HG03558 (cell line): ENCODE results near the gene VPS39.

ENCODE experiments used
- ATAC-seq: cut with Tn5 transposase; IDR thresholded peaks from one replicate; pipeline ENCODE4 v1.9.1; 2021; ENCODE audit warnings: moderate number of reproducible peaks; ENCODE audit not compliant: unreplicated experiment; ENCODE audit errors: extremely low read depth

Gene VPS39

DNA sequence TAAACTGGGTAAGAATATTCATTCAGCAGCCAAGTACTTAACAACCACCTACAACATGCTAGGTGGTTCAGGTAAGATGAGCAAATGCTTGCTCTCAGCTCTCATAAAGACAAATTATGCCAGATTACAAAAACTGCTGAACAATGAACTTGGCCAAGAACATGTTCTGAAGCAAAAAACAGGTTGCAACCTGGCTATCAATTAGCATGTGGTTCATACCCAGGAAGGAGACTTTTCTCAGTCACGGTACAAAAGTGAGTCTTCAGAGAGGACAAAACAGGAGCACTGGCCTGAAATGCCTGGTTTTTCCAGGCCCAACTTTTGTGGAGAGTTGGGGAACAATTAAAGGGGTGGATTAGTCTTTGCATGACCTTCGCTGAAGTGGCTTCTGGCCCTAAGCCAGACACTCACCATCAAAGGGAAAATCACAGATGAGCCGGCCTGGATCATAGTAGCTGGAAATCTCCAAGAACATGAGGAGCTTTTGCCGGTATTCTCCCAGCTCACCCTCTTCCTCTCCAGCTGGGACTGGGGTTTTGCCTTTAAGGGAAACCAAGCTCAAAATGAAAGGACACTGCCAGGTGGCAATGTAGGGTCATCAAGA is 44.1 kb downstream of the VPS39 start:
- no peak for ATAC-seq

DNA sequence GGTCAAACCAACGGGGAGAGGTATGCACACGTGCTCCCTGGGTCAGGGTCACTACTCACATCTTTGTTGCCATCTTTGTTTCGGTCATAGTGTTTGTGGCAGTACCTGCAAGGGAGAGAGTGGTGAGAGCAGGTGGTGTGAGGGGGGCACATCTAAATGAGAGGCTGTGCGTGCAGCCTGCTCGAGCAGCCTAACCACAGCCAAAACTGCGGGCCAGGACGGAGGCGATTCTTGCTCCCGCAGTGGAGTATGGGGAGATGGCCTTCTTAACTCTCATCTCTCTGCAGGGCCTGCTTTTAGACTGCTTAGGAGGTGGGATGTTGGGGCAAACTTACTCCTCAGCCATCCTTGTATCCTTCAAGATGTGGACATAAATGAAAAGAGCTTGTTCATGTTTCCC is 44.8 kb downstream of the VPS39 start:
- ATAC-seq: no peak

DNA sequence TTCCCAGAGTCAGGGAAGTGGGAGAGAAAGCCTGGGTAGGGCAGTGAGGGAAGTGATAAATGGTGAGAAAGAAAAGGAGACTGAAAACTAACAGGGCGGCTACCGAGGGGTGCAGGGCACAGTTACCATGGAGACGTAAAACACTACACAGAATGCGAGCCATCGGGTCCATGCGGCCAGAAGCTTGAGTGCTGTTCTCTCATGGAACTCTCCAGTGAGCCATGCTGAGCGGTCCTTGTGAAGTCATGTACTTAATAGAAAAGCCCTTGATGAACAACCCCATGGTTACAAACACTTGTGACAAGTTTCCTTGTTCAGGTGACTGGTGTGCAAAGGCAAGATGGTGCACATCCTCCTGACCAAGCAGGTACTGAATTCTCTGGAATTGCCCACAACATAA is 48.0 kb downstream of the VPS39 start:
- no peak for ATAC-seq

DNA sequence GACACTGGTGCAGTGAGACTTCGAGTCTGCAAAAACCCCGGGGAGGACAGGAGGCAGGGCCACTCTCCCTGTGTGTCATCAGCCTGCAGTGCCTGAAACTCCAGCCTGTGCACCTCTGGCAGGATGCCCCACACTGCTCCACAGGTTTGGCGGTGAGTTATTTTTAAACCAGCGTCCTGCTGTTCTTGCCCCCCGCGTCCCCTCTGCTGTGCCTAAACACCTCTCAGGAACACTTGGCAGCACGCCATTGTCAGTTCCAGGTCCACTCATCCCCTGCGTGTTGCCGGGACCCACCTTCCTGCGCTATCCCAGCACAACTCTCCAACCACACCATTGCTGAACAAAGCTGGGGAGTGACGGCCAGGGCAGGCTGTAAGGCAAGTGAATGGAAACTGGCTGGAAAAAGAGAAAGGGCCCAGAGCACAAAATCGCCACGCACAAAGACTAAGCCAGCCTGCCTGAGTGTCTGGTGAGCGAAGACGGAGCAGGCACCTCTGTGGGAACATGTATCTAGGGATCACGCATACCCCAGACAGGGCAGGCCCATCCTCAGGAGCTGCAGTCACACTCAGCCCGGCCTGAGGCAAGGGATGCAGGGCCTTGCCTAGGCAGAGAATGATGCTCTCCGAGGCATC is 48.6 kb downstream of the VPS39 start:
- no peak for ATAC-seq

DNA sequence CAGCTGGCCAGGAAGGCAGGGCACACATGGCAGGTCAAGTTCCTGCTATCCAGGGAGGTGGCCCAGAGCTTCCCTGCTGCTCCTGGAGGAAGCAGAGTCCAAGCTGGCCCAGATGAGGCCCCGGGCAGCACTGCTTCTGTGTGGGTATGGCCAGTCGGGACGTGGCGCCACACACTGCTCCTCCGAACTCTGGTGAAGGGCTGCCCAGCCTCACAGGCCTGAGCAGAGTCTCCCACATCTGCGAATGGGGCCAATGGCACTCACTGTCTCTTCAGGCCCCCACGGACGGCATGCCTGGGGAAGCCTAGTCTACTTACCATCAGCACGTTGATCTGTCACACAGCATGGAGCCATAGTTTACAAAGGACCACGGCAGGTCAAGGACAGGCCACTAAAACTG is 49.2 kb downstream of the VPS39 start:
- ATAC-seq: no peak

DNA sequence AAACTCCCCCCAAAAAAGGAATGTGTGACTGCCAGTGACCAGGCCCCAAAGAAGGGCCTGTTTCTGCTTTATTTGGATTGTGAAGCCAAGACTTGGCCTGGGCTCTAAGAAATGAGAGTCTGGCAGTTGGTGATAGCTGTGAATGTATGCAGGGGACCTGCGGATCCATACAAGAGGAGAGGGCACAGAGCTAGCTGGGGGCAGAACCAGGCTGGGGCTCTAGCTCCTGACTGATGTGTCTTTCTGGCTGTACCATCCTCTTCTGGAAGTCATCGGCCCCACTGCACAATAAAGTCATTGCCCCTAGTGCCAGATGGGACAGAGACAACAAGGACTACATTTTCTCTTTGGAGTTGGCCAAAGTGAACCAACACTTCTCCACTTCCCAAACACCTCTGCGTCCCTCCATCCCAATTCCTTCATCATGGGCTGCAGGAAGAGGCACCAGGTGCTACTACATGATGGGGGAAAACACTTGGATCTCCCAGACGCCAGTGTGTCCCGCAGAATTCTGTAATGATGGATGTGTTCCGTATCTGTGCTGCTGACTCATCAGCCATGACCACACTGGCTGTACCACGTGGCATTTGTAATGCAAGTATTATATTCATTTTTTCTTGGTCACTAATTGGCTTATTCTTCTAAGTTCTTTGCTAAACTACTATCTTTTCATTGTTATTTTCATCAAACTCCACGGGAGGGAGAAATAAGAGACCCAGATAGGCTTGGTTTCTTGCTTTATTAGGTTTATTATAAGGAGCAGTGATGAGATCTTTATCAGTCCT is 49.9 kb downstream of the VPS39 start:
- no peak for ATAC-seq

DNA sequence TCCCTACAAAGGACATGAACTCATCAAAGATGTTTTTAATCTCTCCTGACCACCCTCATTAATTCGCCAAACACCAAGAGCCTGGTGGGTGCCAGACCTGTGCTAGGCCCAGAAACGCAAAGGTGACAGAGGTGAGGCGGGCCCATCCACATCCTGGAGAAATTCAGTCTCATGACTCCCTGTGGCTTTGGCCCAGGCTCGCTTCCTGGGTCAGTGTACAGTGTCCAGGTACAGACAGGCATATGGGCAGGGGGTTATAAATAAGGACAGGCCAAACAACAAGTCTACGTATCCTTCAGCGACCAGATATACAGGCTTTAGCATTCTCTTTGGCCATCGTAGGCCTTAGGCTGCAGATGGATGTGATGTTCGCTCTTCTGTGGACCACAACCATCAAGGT is 50.7 kb downstream of the VPS39 start:
- no peak for ATAC-seq

DNA sequence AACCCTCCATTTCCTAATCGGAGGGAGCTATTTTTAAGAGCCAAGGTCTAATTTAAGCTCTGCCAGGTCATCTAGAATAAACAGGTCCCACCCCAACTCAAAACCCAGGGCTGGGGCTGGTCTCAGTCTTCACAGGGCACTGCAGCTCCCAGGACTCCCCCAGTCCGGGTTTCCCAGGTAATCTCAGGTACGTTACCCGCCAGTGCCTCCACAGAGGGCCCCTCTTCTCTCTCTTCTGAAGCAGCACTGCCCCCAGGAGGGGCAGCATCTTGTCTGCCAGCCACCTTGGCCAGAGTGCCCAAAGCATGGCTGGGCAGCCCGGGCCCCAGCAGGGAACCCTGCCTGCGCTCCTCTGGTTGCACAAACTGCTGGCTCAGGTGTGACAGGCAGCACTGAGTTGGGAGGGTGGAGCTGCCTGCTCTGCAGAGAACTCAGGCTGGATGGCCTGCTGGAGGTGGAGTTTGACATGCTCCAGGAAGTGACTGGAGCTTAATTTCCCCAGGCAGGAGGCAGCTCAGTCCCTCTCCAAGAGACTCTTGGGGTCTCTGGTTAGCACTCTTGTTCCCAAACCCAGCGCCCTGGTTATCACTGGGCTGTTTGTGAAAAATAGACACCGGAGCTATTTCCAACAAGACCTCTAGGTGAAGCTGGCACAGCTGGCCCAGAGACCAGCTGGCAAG is 51.7 kb downstream of the VPS39 start, which contains the start of gene PLA2G4F:
TSS of gene PLA2G4F (minus strand) at position 394 of the 680 bp plus-strand sequence. CDS start at position 307, 87 bp downstream.
- ATAC-seq: no peak

DNA sequence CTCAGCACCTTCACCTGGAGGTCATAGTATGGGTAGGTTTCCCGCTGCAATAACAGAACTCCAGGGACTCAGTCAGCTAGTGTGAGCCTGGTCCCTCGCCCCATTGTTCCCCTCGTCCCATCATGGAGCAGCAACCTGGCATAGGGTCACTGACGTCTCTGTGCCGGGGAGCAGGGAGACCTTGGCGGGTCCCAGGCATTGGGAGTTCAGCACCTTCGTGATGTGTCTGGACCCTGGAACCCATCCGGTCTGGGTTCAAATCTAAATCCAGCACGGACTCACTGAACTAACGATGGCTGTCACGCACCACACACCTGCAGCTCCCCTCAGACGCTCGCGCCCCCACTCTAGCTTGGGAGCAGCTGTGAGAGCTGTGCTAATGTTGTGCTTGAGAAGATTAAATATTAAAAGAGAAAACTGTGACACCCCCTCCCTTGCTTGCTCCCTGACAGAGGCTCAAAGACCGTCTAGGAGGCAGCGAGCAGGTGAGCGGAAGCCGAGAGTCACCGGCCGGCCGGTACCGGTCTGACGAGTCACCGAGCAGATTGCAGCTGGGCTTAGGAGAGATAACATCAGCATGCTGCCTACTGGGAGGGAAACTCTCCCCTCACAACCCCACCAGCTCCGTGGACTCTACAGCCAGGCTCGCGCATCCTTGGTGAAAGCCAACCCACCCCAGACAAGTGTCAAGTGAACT is 52.4 kb downstream of the VPS39 start:
- no peak for ATAC-seq

DNA sequence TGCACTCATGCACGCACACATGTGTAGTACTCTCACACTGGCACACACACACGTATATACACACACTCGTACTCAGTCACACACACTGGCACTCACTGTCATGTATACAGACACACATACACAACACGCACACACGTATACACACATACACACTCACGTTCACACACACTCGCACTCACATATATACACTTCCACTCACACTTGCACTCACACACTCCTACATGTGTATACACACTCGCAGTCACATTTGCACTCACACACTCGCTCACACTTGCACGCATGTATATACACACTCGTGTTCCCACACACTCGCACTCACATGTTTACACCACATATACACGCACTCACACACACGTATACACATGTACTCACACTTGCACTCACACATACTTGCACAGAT is 53.1 kb downstream of the VPS39 start:
- no peak for ATAC-seq

DNA sequence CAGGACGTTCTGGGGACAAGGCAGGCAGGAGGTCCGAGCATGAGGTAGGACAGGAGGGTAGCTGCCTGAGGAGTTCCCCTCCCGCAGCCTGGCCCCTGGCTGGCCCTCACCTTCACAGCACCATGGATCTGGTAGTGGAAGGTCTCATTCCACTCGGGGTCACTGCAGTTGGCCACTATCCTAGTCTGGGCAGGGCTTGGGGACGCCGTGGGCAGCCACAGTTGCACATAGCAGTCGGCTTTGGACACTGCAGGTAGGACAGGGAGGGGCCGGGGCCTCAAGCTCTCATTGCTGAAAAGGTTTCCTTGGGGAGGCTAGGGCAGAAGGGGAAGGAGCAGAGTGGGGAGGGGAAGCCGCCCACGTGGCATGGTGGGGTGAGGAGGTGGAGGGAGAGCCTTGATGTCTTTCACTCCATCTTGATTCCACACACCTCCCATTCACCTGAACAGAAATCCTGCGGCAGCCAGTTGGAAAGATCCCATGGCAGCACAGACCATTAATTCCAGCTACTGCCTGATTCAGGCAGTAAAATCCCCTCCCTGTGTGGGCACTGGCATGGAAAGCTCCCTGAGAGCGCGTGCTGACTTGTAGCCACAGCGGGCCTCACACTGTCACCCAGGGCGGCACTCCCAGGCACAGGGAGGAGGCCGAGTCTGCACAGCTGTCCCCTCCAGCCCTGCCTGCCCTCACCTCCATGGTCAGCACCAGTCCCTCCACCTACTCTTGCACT is 53.7 kb downstream of the VPS39 start:
- no peak for ATAC-seq

DNA sequence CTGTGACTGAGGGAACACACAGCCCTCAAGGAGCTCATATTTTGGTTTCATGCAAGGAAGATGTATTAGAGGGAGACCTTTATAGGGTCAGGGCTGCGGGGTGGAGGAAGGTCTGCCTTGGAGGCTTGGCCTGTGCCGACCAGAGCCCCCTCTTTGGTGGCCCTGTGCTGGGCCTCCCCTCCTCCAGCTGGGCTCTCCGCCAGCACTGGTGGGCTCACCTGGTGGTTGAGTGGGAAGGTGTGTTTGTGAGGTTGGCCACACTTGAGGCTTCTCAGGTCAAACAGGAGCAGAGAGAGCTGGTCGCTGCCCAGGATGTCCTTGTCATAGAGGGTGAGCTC is 54.3 kb downstream of the VPS39 start:
- ATAC-seq: no peak

DNA sequence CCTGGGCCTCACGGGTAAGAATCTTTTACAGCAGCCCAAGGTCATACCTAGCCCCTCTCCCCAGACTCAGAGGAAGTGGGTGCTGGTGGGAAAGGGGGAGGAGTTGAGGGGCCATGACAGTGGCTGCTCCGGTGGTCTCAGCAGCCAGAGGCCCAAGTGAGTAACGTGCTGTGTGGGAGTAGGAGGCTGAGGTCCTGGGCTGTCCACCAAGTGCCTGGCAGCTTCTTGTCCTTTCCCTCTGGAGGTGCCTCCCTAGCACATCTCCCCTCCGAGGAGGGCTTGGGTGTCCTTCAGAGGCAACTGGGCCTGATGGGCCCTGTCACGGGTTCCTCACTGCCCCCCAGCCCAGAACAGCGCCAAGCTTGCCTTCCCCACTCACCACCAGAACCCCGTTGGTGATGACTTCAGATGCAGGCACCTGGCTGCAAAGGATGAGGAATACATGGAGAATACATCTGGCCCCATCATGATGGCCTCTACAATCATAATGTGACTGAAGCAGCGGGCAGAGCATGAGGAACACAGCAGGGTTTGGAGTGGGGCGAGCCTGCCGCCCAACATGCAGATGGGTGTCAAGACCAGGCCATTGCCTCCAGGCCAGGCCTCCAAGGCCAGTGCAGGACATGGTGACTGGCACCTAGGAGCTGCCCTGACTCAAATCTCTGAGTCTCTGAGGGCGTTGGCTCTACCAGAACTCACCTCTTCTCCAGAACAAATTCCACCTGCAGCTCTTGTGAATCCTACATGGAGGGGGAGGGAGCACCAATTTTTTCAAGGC is 55.0 kb downstream of the VPS39 start:
- ATAC-seq: no peak

DNA sequence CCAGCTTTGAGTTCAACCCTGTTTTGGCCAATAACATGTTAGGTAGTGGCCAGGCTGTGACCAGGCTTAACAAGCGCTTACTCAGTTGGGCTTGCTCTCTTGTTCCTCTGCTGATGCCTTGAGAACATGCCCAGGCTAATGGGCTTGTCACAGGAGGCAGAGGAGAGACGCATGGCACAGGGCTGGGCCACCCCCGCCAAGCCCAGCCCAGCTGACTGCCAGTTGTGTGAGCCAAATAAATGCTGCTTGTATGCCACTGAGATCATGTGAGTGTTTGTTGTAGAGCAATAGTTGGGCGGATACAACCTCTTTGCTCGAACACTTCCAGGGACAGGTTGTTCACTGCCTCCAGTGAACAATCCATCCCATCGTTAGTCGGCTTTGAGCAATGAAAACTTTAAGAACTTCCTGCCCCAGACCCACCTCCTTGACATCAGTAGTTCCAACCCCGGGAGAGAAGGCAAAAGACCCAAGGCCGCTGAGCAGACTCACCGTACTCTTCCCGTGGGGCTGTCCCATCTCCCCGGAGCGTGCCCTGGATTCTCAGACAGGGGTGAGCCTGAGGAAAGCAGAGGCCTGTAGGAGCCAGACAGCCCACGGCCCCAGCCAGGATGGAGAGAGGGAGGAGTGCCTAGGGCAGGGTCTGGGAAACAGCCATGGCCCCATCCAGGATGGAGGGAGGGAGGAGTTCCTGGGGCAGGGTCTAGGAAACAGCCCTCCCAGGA is 55.7 kb downstream of the VPS39 start:
- no peak for ATAC-seq

DNA sequence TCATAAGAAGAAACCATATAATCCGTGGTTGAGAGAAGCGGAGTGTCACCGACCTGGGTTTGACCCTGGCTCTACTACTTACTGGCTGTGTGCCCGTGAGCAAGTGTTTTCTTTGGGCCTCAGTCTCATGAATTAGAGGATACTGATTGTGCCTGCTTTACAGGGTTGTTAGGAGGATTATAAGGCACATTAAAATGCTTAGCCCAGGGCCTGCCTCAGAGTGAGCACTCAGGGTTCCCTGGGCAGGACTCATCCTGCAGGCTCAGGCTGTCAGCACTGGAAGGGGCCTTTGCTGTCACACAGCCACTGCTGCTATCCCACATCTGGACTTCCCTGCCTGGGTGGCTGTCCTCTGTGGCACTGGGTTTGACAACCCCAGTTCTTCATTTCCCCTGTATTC is 56.4 kb downstream of the VPS39 start:
- ATAC-seq: no peak

DNA sequence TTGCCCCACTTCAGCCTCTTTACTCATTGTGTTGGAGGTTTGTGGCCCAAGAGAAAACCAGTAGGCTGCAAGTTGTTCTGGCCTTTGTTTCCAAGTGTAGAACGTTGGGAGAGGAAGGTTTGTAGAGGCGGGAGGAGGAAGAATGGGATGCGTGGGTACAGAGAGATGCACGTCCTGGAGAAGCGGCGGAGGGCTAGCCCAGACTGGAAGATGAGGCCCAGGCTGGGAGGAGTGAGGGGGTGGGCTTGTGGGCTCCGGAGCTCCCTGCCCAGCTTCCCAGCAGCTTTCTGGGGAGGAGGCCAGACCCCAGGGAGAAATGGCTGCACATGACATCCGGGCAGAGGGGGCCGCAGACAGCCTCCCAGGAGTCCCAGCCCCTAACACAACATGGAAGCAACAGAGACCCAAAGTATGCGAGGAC is 57.0 kb downstream of the VPS39 start:
- no peak for ATAC-seq

DNA sequence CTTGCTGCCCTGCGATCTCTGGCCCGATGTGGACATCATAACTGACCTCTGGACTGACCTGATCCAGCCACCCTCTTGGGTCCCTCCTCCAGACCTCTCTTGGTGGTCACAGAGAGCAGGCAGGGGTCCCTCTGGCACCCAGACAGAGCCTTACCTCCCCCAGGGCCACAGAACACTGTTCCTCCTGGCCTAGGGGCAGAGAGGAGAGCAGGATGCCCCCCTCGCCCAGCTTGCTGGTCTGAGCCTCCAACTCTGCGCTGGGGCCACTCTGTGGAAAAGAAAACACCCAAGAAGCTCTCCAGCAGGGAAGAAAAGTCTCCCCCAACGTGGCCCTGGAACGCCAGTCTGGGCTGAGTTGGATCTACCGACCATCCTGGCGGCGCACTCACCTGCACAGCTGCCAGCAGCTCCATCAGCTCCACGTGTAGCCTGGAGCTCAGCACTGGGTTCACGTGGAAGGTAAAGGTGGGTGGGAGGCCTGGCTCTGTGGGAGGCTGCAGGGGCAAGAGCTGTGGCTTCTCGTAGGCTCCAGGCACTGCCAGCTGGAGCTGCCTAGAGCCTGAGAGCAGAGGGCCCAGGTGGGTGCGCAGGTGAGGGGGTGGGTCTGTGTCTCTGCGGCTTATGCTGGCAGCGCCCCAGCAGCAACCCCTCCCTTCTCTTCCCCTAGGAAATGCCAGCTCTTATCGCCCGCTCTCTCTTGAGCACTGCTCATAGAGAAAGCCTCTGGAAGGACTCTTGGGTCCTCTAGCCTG is 57.7 kb downstream of the VPS39 start:
- ATAC-seq: no peak
